DOHH2 (cell line): Measurements from ENCODE around the gene EZR.

Source experiments
- CTCF ChIP-seq: fragments of 200-600 bp; sonication (generic); IDR thresholded peaks from one replicate; pipeline ENCODE4 v1.5.1; 2014; ENCODE audit warnings: antibody characterized with exemption, mild to moderate bottlenecking, low read depth, low read length; ENCODE audit not compliant: poor library complexity, severe bottlenecking
- EZH2phosphoT487 ChIP-seq: fragments of 200-600 bp; sonication (generic); IDR thresholded peaks from 2 replicates; pipeline ENCODE4 v1.6.1; 2017; ENCODE audit warnings: borderline replicate concordance, mild to moderate bottlenecking, antibody characterized with exemption, low read length, moderate library complexity, mixed read lengths

- TF ChIP-seq CTCF, result no peak
- TF ChIP-seq EZH2phosphoT487, result no peak
Measured at GRCh38 chr6:158789115-158789917, 29.9 kb downstream of the EZR start.
